ENCODE results near the gene ARMC9. TPM values are rescaled to one million over a fixed set of nuclear protein-coding genes. Genes with fewer than 3 reads are reported as not detected.
"Not testable (repeated sequence)": the region's sequence is repeated elsewhere in the genome, so short reads cannot be mapped to it uniquely, and the experiment has no call there.

The ARMC9 gene
- total RNA-seq, 2 experiments from 2014 or later = 5.7 to 7.4 TPM

DNA sequence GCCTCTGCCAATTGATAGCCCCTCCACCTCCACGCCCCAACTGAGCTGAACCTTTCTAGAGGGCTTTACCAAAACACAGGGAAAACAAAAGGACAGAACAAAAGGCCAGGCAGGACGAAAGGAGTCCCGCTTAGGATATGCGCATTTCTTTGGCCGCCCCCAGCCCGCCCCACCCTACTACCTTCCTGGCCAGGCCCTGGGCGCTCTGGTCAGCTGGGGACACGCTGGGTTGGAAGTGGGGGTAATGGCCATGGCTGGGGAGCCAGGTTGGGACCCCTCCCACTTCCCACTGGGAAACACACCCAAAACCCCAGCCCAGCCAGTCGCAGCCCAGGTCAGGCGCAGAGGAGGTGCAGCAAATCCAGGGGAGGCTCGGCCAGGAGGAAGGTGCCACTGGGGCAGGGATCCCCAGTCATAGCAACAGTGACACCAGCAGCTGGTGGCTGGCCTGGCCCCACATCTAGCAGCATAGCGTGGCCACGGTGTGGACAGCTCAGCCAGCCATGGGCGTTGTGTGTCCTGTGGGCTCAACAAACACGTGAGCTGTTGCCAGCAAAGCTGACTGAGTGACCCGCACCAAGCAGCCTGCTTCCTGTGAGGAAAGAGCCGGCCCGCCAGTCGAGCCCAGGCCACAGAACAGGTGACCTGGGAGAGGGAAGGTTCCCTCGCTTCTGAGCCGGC is 172.5 kb downstream of the ARMC9 start:
- POLR2A ChIA-PET = no interaction called here
- CTCF ChIA-PET = no interaction called here

DNA sequence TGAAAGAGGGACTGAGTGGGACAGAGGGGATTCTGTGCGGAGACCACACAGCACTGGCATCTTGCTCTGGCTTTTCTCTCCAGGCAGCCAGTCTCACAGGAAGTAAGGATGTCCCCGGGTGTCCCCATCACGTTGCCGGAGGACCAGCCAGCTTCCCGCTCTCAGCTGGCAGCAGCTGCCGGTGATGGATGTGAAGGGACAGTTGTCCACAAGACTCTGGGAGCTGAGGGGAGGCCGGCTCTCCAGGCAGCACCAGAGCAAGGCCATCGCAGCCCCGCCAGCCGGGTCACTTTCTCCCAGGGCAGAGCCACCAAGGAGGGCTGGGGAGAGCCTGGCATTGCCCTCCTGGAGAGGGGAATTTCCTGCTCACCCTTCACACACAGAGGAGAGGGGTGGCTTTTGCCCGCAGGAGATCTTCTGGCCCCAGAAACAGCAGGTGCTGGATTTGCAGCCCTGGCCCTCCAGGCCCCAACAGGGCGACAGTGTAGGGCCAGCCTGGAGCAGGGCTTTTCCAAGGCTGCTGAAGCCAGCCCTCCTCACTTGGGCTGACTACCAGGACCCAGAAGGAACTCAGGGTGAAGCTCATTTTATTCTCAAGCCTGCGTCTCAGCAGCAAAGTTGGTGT is 173.1 kb downstream of the ARMC9 start:
- ChIA-PET CTCF (no interaction called here), POLR2A (no interaction called here)

DNA sequence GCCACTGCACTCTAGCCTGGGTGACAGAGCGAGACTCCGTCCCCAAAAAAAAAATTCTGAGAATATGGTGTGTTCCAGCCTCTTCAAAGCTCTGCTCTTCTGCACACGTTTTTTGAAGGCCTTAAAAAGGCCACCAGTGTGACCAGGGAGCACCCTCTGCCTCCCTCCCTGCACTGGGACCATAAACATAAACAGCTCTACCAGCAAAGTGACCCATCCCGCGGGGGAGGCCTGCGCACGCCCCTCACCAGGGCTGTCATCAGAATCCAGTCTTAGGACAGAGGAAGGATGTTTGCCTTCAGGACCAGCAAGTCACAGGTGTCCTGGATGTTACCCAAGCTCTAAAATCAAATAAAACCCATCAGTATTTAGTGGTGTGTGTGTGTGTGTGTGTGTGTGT is 173.9 kb downstream of the ARMC9 start:
- CTCF ChIA-PET = no interaction called here
- POLR2A ChIA-PET = no interaction called here

DNA sequence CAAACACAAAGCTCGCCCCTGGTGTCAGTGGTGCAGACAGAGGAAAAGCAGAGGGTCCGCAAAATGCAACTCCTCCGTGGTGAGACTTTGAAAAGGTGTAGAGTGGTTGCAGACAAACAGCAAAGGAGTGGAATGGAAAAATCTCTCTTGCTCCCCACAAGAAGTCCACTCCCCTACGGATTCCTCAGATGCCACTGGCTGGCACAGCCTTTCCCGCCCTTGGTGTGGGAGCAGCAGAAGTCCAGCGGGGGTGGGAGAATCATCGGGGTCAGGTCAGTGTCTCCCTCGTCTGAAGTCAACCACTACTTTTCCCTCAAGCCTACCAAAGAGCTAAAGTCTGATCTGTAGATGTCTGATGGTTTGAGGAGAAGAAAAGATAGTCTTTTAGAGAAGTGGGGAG is 174.8 kb downstream of the ARMC9 start:
- CTCF ChIA-PET = no interaction called here
- POLR2A ChIA-PET = no interaction called here

DNA sequence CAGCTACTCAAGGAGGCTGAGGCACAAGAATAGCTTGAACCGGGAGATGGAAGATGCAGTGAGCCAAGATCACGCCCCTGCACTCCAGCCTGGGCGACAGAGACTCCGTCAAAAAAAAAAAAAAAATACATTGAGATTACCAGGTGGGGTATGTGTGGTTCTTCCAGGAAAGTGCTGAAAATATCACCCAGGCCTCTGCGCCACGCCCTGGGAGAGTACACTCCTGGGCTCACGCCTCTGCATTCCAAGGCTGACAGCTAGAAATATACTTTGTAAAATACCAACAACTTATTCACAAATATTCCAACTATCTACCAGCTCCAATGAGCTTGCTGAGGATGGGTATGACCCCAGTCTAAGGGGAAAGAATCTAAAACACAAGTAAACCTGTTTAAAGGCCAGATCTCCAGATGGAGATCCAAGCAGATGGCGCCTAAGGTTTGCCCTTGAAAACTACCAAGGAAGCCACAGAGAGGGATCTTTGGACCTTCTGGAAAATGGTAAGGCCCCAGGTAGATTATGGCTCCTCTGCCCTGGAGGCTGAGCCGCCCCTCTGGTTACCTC is 175.4 kb downstream of the ARMC9 start:
- POLR2A ChIA-PET = no interaction called here

DNA sequence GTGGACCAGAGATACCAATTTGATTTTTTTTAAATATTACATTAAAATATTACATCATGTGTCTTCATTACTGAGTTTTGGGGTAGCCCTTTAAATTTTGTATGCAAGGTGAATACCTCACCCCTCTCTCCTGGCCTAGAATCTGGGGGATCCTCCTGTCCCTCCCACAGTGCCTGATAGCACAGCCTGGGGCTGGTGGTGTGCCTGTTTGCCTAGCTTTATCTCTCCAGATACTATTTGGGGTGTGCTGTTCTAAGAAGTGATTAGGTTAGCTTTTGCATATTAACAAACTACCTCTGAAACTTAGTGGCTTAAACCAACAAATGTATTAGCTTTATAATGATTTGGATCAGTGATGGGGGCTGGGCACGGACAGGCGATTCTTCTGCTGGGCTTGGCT is 176.3 kb downstream of the ARMC9 start:
- CTCF ChIA-PET = no interaction called here
- POLR2A ChIA-PET = no interaction called here

More for the DNA sequence above, 175.4 kb downstream of the ARMC9 start:
- CTCF ChIA-PET = no interaction called here

DNA sequence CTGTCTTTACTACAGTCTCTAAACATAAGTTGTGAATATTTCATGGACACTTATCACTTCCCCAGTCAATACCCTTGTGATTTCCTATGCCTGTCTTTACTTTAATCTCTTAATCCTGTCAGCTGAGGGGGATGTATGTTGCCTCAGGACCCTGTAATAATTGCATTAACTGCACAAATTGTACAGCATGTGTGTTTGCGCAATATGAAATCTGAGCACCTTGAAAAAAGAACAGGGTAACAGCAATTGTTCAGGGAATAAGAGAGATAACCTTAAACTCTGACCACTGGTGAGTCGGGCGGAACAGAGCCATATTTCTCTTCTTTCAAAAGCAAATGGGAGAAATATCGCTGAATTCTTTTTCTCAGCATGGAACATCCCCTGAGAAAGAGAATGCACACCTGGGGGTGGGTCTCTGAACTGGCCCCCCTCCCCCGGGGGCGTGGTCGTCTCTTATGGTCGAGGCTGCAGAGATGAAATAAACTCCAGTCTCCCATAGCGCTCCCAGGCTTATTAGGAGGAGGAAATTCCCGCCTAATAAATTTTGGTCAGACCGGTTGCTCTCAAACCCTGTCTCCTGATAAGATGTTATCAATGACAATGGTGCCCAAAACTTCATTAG is 177.7 kb downstream of the ARMC9 start:
- CTCF ChIA-PET, POLR2A ChIA-PET: not testable (repeated sequence)

DNA sequence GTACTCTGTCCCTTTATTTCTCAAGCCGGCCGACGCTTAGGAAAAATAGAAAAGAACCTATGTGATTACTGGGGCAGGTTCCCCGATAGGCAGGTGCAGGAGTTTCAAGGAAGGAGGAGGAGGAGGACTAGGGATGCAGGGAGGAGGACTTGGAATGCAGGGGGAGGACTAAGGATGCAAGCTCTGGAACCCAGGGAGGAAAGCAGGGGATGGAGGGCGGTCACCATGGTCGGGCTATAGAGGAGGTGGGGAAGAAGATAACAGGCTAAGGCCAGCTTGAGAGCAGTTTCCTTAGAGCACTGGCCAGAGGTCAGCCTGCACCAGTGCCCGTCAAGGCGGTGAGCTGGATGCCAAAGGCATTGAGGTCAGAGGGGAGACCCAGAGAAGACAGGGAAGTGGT is 178.4 kb downstream of the ARMC9 start:
- ChIA-PET CTCF (interaction anchor here (1.5 kb wide), 1 partner anchor 14 kb away, joined by 3 read pairs; no protein-coding TSS in a partner anchor), POLR2A (no interaction called here)

DNA sequence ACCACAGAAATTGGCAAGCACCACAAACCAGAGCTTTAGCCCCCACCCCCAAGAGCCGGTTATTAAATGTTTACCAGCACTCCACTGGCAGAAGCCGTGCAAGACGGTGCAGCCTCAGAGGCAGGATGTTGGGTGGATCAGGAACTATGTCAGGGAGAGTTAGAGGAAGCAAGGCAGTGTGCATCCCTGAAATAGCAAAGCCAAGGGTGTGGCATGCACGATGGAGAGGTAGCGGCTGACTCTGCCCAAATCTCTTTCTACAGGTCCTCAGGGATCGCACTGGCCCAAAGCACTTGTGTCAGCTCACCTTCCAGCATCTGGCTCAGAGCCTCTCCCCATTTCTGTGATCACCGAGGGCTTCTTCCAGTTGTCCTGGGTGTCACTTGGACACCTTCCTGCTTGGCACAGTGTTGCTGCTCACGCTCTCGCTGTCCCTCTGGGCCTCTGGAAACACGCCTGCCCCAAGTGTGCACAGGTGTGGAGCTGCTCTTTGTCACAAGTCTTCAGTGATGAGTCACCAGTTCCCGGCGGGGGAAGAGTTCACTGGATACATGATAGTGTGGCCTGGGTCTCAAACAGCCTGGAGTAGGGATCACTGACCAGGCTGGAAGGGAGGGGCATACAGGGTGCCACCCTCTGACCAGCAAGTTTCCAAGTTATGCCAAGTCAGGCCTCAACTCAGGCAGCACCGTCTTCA is 179.7 kb downstream of the ARMC9 start:
- POLR2A ChIA-PET = no interaction called here
- CTCF ChIA-PET = interaction anchor here (1.5 kb wide), 1 partner anchor 12 kb away, joined by 3 read pairs; no protein-coding TSS in a partner anchor

DNA sequence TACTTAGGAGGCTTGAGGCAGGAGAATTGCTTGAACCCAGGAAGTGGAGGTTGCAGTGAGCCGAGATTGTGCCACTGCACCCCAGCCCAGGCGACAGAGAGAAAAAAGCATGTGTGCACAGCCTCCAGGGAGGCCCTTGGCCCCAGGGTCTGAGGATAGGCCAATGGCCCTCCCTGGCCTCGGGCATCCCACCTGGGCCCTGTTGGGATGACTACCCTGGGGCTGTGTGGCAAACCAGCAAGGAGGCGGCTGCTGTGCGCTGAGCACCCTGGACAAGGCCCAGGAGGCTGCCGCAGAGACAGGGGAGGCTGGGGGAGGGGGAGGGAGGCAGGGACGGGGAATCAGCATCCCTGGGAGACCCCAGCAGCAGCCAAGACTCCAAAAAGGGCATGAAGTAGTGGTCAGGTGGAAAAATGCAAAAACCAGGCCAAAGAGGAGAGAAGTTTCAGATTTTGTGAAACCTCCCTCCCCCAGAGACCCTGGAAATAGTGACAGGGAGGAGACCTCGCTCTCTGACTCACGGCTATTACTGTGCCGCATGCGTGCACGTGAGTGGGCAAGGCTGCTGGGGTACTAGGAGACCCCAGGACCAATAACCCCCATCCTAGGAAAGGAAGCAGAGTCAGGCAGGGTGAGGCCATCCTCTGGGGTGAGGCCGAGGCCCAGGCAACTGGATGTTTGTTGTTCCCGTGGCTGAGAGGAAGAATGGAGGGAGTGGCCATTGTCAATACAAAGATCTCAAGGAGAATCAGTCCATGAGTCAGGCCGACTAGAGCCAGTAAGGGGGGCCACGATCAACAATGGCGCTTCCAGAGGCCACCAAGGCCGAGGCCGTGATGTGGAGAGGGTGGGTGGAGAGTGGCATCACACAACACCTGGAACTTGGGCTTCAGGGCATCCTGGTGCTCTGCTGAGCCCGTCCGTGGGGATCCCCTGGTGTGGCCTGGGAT is 181.1 kb downstream of the ARMC9 start:
- POLR2A ChIA-PET = no interaction called here
- CTCF ChIA-PET = no interaction called here

DNA sequence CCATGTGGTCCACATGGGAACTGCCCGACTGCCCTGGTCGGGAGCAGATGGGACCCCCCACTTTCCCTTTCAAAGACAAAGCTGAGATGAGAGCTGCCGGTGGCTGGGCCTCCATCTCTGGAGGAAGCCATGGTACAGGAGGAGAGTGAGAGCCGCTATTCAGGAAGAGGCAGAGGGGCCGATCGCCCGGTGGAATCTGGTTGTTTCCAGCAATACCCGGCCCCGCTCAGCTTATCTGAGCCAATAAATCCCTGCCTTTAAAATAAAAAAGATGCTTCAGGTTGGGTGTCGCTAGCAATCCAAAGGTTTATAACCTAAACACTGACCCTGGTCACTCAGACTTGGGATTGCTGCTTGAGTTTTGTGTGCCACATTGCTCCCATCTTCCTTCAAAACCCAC is 181.9 kb downstream of the ARMC9 start:
- CTCF ChIA-PET = no interaction called here
- POLR2A ChIA-PET = no interaction called here

DNA sequence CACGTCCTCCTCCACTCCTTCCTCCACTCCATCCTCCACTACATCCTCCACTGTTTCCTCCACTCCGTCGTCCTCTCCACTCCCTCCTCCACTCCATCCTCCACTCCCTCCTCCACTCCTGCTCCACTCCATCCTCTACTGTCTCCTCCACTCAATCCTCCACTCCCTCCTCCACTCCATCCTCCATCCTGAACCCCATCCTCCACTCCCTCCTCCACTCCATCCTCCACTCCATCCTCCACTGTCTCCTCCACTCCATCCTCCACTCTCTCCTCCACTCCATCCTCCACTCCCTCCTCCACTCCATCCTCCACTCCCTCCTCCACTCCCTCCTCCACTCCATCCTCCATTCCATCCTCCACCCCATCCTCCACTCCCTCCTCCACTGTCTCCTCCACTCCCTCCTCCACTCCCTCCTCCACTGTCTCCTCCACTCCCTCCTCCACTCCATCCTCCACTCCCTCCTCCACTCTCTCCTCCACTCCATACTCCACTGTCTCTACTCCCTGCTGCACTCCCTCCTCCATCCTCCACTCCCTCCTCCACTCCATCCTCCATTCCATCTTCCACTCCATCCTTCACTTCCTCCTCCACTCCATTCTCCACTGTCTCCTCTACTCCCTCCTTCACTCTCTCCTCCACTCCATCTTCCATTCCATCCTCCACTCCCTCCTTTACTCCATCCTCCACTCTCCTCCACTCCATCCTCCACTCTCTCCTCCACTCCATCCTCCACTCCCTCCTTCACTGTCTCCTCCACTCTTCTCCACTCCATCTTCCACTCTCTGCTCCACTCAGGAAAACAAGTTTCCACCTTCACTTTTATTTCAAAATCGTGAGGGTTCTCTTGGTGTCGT is 182.8 kb downstream of the ARMC9 start:
- POLR2A ChIA-PET = no interaction called here
- CTCF ChIA-PET = no interaction called here

DNA sequence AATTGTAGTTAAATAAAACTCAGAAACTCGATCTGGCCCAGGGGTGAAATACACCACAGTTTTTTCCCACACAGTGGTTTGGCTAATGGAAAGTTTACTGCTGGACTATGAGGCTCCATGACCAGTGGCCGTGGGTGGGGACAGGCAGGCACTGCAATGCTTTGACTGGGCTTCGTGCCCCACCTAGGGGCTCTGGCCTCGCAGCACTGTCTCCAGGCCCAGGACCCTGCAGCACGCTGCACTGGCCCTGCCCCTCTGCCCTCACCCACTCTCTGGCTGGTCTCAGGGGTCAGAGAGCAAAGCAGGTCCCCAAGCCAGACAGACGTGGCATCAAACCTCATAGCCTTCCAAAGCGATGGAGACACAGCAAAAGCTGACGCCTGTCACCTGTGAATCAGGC is 183.7 kb downstream of the ARMC9 start:
- ChIA-PET CTCF (no interaction called here), POLR2A (no interaction called here)

DNA sequence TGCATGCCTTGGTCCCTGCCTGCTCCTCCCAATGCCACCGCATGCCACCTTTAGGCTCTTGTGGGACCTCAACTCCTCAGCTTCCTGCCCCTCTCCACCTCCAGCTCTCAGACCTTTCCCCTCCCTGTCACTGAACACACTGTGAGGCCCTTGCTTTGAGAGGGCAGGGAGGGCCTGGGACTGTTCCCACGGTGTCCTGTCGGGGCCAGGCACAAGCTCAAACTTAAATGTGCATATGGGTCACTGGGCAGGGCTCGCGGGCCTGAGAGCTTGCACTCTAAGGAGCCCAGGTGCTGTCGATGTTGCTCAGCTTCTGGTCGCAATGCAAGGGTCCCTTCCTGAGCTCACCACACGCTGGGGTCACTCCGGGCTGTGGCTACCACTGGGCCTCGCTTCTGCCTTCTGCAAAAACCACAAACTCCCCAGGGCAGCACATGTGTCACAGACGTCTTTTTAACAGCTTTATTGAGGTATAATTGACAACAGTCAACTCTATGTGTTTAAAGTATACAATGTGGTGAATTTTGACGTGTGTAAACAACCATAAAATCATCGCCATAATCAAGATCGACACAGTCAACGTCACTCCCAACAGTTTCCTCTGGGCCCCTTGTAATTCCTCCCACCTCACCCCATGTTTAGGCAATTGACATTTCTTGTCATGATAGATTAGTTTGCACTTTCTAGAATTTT is 185.1 kb downstream of the ARMC9 start:
- ChIA-PET POLR2A (no interaction called here), CTCF (no interaction called here)

DNA sequence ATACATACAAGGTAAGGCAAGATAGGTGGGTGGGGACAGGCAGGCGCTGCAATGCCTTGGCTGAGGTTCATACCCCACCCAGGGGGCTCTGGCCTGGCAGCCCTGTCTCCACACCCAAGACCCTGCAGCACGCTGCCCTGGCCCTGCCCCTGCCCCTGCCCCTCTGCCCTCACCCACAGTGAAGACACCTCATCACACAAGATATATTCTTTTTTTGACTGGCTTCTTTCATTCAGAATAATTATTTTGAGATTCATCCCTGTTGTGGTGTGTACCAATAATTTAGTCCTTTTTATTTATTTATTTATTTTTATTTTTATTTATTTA is 185.6 kb downstream of the ARMC9 start:
- ChIA-PET POLR2A (no interaction called here), CTCF (no interaction called here)

DNA sequence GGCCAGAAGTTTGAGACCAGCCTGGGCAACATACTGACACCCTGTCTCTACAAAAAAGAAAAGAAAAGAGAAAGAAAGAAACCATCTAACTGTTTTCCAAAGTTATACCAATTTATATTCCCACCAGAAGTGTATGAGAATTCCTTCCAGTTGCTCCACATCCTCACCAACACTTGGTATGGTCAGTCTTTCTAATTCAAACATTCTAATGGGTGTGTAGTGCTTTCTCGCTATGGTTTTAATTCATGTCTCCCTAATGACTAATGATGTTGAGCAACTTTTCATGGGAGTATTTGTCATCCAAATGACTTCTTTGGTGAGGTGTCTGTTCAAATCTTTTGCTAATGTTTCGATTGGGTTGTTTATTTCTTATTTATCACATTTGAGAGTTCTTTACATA is 186.5 kb downstream of the ARMC9 start:
- ChIA-PET POLR2A (no interaction called here), CTCF (no interaction called here)

DNA sequence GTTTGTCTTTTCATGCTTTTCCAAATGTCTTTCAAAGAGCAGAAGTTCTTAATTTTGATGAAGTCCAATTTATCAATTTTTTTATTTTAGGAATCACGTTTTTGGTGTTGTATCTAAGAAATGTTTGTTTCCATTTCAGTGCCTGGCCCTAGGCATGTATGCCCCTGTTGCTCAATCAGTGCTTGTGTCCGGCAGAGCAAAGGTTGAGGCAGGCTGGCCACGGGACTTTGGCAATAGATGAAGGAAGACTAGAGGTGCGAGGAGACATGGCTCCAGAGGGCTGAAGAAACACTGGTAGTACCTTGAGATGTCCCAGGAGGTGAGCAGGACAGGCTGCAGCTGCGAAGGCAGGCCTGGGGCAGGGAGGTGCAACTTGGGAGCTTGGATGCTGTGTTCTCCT is 187.0 kb downstream of the ARMC9 start:
- POLR2A ChIA-PET = no interaction called here
- CTCF ChIA-PET = no interaction called here

DNA sequence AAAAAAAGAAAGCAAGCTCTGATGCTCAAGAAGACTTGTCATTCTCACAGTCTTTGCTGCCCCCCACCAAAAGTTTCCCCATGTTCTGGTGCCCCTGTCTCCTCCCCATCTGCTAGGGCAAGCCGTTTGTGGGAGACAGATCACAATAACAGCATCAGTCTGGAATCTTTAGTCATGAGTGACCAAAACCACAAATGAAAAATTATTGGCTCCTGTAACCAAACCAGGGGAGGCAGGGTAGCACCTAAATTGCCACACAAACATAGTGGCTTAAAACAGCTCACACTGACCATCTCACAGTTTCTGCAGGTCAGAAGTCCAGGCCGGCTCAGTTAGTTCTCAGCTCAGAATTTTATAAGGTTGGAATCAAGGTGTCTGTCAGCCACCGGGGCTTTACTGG is 188.0 kb downstream of the ARMC9 start:
- ChIA-PET CTCF (interaction anchor here (0.8 kb wide), 1 partner anchor 26 kb away, joined by 3 read pairs; no protein-coding TSS in a partner anchor), POLR2A (no interaction called here)
